ENCODE data around the gene P2RY14.

DNA sequence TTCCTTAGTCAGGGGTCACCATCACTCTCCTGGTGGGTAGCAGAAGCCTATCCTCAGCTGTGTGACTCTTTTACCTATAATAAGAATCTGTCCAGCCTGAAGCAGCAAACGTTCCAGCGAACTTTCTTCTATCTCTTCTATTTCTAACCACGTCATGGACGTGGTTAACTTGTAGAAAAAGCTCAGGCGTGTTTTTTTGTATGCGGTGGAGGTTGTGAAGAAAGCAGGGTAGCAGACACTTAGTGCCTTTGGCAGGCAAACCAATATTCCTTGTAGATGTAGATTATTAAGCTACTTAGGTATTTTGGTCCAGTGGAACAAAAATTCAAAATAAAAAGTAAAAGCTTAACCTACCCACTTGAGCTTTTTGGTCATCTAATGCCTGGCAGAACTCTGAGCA is 43.5 kb downstream of the P2RY14 start:
- TF ChIP-seq, protein P1, sequence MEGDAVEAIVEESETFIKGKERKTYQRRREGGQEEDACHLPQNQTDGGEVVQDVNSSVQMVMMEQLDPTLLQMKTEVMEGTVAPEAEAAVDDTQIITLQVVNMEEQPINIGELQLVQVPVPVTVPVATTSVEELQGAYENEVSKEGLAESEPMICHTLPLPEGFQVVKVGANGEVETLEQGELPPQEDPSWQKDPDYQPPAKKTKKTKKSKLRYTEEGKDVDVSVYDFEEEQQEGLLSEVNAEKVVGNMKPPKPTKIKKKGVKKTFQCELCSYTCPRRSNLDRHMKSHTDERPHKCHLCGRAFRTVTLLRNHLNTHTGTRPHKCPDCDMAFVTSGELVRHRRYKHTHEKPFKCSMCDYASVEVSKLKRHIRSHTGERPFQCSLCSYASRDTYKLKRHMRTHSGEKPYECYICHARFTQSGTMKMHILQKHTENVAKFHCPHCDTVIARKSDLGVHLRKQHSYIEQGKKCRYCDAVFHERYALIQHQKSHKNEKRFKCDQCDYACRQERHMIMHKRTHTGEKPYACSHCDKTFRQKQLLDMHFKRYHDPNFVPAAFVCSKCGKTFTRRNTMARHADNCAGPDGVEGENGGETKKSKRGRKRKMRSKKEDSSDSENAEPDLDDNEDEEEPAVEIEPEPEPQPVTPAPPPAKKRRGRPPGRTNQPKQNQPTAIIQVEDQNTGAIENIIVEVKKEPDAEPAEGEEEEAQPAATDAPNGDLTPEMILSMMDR (IDR thresholded peaks at IDR 0.05) = no peak
- TF ChIP-seq POLR2A (IDR thresholded peaks at IDR 0.05; ENCODE audit: low read depth) (no peak), EP300 (IDR thresholded peaks at IDR 0.05) (no peak)

Measured in esophagus muscularis mucosa (tissue), 4 donors.